Peyer's patch (tissue), 4 donors: Measurements from ENCODE around the gene CTSD.
"Not testable (repeated sequence)": the region's sequence is repeated elsewhere in the genome, so short reads cannot be mapped to it uniquely, and the experiment has no call there.

Experiments
- POLR2A ChIP-seq, 2 donors: fragments of 450-650 bp; IDR thresholded peaks; one replicate each; pipeline ENCODE4 v1.5.1; 2017; ENCODE audit warnings: antibody characterized with exemption in 2 of 2, mild to moderate bottlenecking in 2 of 2, moderate library complexity in 2 of 2
- TF ChIP-seq, protein P1 (sequence below), 6 experiments: fragments of 450-650 bp in 4 of 6; fragments of 200-600 bp in 2 of 6; sonication (generic) in 1 of 6; IDR thresholded peaks; one replicate each; pipeline ENCODE4 v1.5.1; 2017 to 2019; ENCODE audit warnings: antibody characterized with exemption in 6 of 6, mild to moderate bottlenecking in 3 of 6, moderate library complexity in 1 of 6

DNA sequence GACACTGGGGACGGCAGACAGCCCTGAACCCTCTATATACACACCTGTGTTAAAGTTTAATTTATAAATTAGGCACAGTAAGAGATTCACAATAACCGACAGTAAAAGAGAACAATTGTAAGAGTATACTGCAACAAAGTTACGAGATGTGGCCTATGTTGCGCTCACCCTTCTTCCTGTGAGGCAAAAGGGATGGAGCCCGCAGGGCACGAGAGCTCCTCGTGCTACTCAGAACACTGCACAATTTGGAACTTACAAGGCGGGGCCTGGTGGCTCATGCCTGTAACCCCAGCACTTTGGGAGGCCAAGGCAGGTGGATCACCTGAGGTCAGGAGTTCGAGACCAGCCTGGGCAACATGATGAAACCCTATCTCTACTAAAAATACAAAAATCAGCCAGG lies 49.6 kb upstream of the CTSD start:
- not testable (repeated sequence) for TF ChIP-seq POLR2A (IDR thresholded peaks at IDR 0.05)
- TF ChIP-seq, protein P1, sequence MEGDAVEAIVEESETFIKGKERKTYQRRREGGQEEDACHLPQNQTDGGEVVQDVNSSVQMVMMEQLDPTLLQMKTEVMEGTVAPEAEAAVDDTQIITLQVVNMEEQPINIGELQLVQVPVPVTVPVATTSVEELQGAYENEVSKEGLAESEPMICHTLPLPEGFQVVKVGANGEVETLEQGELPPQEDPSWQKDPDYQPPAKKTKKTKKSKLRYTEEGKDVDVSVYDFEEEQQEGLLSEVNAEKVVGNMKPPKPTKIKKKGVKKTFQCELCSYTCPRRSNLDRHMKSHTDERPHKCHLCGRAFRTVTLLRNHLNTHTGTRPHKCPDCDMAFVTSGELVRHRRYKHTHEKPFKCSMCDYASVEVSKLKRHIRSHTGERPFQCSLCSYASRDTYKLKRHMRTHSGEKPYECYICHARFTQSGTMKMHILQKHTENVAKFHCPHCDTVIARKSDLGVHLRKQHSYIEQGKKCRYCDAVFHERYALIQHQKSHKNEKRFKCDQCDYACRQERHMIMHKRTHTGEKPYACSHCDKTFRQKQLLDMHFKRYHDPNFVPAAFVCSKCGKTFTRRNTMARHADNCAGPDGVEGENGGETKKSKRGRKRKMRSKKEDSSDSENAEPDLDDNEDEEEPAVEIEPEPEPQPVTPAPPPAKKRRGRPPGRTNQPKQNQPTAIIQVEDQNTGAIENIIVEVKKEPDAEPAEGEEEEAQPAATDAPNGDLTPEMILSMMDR (IDR thresholded peaks at IDR 0.05): not testable (repeated sequence)
